GM18526 (cell line): Measurements from ENCODE around the gene MAP2K7.

Experiments
- POLR2A ChIP-seq: IDR thresholded peaks from 3 replicates; pipeline ENCODE4 v1.6.1; 2011; ENCODE audit not compliant: insufficient read length; ENCODE audit errors: extremely low read depth

MAP2K7 gene

DNA sequence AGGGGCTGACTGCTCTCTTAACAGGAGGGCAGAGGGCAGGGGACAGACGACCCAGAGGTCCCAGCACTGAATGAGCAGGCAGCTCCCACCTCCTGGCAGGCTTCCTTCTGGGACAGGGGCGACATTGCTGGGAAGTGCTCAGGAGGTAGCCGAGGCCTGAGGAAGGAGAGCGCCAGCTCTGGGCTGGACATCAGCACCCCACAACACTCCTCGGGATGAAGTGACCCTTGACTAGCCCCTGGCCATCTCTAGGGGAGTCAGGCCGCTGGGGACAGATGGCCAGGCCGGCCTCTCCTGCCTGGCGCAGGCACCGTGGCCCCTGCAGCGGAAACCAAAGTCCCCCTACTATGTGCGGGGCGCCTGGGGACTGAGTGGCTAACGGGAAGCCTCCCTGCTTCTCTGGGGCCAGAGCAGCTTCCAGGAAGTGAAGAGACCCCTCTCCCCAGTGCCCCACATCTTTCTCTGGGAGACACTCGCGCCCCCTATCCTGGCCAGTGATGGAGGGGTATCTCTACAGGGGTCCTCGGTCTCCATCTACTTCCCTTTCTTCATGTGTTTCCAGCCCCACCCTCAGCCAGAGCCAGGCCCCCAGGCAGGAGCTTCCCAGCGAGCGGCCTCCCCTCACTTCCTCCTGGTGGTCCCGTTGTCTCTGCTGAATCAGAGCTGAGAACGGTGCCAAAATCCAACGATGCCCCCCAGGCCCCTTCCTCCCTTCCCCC, 39.5 kb upstream of the MAP2K7 start:
- TF ChIP-seq POLR2A = no peak

DNA sequence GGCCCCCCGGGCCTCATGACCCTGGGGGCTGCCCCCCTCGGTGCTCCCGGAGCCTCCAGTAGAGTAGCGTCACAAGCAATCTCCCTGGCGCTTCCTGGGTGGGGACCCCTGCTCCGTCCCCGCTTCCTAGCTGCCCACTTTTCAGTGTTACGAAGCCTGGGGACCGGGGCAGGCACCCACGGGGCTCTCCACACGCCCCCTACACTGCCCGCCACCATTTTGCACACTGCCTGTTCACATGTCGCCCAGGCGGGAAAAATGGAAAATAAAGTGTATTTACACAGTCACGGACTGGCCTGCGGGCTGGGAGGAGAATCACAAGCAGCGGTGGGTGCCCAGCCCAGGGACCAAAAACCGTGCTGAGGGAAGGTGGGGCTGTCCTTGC, 39.0 kb upstream of the MAP2K7 start:
- no peak for TF ChIP-seq POLR2A

DNA sequence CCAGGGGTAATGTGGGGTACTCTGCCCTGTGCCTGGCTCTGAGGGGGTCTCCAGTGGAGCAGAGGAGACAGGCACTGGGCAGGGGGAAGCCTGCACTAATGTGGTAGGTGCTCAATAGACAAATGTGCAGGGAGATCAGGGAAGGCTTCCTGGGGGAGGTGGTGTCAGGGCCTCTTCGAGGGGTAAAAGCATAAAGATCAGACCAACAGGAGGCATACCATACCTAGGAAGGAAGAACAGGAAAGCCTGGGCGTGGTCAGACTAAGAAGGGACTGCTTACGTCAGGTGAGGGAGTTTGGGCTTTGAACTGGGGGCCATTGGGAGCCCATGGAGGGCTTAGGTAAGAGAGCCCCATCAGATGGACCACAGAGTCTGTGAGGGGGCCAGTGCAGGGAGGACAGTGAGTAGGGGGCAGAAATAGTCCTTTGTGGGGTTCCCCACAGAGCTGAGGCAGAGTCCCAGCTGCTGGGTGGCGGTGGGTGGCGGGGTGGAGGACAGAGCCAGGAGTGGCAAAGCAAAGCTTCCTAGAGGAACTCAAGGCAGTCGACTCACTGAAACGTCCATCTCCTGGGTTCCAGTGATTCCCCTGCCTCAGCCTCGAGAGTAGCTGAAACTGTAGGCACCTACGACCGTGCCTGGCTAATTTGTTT, 38.3 kb upstream of the MAP2K7 start:
- TF ChIP-seq POLR2A = no peak

DNA sequence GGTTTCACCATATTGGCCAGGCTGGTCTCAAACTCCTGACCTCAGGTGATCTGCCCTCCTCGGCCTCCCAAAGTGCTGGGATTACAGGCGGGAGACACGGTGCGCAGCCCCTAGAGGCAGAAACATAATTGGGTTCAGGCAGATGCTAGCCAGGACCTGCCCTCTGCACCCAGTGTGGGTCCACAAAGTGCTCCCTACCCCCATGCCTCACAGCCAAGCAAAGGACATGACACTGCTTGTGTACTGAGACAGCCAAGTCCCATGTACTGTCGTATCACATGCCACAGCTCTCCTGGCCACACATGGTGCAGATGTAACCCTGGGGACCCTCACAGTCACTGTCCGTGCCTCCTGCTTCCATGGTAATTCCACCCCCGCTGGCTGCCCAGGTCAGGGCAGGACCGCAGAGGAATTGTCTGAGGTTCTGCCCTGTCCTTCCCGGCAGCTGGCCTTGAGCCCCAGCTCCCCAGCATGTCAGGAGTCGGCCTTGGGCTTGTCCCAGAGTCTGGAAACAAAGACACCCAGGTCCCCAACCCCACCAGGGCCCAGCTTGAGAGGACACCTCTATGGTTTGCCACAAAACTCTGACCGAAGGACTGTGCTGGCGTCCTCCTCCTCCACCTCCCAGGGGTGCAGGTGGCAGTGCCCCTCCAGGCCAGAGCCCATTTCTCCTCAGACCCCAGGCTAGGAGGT, 37.1 kb upstream of the MAP2K7 start:
- no peak for TF ChIP-seq POLR2A

DNA sequence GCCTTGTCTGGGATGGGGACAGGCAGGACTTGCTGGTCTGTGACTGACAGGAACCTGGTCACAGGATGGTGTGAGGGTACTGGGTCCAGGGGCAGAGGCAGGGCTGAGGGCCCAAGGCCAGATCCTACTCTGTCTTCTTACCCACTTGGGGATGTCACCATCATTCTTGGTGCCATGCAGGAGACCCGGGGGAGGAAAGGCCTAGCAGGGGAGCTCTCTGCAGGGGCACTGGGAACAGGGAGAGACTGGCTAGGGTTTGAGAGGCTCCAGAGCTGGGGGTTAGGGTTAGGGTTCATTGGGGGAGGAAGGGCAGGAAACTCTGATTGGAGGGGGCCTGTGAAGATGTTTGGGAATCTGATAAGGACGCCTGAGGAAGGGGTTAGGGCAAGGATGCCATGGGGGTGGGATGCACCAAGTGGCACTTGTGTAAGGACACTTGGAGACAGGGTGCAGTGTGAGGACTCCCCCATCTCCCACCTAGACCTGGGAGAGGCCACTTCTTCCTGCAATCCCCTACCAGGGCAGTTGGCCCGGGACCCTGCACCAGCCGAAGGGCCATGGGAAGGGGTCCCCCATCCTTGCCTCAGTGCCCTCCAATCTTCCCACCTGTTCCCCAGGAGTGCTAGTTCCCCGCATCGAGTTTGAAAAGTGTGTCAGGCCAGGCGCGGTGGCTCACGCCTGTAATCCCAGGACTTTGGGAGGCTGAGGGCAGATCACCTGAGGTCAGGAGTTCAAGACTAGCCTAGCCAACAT, 36.4 kb upstream of the MAP2K7 start:
- no peak for TF ChIP-seq POLR2A

DNA sequence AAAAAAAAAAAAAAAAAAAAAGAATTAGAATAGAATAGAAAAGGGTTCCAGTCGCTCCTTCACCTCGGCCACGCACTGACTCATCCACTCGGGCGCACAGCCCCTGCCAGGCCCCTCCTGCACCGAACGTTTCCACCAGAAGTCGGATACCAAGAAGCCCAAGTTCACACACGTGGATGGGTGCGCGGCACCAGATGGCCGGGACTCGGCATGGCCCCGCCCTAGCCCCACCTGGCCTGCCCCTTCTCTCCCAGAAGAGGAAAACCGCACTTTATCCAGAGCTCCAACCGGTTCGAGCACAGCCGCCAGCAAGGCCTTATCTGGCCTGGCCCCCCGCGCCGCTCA, 35.4 kb upstream of the MAP2K7 start:
- TF ChIP-seq POLR2A = no peak

DNA sequence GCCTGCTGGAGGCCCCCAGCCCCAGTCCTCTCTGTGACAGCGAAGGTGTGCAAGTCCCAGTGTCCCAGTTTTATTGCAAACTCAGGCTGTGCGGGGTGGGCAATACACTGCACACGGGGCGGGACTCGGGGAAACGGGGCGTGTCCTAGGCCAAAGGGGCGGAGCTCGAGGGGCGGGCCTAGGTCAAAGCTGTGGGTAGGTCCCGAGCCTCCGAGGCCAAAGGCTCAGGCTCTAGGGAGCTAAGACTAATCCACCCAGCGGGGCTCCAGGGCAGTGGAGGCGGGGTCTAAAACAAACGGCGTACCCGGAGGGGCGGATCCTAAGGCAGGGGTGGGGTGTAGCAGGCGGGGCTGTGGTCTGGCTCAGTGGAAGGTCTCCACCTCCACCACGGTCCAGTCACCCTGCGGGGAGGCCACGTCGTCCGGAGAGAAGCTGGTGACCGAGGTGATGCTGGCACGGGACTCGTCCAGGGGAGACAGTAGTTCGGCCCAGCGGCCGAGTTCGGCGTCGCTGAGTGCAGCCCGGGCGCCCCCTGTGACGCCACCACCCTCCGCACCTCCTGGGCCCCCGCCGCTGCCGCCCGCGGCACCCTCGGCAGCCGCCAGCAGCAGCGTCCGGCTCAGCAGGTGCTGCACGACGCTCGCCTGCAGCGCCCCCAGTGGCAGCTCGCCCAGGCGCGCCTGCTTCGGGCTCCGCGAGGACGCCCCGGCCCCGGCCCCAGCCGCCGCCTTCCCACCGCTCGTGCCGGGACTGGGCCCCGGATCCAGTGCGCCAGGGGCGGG, 34.8 kb upstream of the MAP2K7 start:
- TF ChIP-seq POLR2A = no peak

DNA sequence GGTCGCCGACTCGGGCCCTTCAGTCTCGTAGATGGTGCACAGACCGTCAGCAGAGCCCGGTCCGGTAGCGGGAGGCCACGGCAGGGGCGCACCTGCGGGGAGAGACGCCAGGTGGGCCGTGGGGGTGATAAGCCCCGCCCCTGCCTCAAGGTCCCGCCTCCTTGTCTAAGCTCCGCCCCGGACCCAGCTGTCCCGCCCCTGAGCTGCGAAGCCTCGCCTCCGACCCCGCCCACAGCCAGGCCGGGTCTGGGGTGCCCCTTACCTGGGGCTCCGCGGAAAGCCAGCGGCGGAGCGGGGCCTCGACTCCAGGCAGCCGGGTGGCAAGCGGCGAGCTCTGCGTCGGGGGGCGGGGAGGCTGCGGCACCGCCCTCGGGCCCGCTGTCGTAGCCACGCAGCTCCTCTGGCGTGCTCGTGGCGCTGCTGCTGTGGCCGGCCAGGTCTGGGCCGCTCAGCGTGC, 34.2 kb upstream of the MAP2K7 start:
- TF ChIP-seq POLR2A = no peak

DNA sequence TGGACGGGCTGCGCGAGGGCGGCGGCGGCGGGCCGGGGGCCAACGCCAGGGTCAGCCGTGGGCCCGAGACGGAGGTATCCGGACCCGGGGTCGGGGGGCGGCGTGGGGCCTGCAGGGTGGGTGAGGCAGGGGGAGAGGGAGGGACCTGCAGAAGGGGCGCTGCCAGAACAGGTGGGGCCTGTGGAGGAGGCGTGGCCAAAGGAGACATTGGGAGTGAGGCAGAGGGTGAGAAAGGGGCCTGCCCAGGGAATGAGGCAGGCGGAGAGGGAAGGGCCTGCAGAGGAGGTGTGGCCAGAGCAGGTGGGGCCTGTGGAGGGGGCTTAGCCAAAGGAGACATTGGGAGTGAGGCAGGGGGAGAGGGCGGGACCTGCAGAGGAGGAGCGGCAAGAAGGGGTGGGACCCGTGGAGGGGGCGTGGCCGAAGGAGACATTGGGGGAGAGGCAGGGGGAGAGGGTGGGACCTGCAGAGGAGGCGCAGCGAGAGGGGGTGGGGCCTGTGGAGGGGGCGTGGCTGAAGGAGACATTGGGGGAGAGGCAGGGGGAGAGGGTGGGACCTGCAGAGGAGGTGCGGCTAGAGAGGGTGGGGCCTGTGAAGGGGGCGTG, 33.7 kb upstream of the MAP2K7 start:
- TF ChIP-seq POLR2A = no peak

DNA sequence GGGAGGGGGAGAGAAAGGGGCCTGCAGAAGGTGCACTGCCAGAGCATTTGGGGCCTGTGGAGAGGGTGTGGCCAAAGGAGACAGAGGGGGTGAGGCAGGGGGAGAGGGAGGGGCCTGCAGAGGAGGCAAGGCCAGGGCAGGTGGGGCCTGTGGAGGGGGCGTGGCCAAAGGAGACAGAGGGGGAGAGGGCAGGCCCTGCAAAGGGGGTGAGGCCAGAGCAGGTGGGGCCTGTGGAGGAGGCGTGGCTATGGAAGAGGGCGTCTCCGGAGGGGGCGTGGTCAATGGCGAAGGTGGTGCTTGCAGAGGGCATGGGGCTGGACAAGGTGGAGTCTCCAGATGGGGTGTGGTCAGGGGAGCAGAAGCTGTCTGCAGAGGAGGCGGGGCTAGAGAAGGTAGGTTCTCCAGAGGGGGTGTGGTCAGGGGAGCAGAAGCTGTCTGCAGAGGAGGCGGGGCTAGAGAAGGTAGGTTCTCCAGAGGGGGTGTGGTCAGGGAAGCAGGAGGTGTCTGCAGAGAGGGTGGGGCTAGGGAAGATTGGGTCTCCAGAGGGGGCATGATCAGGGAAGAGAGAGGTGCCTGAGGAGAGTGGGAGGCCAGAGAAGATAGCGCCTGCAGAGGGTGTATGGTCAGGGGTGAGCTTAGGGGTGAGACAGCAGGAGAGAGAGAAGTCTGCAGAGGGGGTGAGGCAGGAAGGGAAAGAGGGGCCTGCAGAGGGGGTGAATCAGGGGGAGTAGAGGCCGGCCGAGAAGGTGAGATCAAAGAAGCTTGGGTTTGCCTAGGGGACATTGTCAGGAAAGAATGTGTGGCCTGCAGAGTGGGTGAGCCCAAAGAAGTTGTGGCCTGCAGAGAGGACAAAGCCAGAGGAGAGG, 32.9 kb upstream of the MAP2K7 start:
- TF ChIP-seq POLR2A = no peak

DNA sequence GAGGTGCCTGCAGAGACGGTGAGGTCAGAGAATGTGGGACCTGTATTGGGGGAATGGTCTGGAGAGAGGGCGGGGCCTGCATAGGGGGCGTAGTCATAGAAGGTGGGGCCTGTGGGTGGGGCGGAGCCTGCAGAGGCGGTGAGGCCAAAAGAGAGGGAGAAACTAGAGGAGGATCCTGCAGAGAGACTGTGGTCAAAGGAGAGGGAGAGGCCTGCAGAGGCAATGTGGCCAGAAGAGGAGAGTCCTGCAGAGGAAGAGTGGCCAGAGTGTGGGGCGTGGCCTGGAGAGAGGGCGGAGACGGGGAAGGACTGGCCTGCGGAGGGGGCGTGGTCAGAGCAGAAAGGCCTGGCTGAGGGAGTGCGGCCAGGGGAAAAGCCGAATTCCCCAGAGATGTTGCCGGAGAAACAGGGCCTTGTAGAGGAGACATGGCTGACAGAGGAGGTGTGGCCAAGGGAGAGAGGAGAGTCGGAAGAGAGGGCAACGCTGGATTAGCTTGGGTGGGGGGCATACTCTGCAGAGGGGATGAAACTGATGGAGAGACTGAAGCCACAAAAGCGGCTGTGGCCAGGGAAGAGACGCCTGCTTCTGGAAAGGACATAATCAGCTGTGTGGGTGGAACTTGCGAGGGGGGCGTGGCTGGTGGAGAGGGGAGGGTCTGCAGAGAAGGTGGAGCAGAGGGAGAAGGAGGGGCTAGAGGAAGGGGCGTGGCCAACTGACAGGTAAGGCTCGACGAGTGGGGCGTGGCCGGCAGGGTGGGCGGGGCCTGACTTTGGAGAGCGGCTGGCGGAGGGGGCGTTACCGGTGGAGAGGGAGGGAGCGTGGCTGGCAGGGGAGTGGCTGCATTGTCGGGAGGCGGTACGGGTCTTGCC, 32.0 kb upstream of the MAP2K7 start:
- no peak for TF ChIP-seq POLR2A

DNA sequence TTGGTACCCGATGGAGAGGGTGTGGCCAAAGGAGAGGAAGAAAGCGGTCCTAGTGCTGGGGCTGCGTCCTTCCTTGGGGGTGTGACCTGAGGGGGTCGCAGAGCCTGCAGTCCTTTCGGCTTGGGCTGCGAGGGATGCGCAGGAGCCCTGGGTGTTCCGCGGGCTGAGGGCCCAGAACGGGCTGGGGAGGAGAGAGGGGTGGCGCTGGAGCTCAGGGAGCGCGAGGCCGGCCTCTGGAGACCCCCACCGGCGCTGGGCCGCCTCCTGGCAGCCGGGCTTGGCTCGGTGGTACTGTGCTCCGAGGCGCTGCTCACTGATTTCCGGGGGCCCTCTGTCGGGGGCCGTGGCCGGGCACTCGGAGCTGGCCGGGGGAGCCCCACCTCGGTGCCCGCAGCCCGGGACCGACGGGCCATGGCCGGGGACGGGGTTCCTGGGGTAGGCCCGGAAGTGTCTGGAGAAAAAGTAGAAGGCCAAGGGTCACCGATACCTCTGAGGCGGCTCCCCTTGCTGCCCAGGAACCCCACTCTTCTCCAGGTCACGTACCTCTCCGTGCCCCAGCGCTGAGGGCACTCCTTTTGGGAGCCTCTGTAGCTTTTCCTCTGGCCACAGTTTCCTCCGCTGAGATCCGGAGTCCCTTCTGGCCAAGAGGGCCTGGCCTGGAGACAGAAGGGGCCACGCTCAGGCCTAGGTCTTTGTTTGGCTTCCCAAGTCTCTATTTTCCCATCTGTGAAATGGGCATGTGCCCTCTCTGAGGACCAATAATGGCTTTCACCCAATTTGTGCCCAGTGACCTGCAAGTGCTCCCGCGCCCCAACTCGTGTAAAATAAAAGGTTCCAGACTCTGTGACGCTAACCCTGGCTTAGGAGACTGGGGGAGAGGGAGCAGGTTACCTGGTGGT, 31.1 kb upstream of the MAP2K7 start:
- TF ChIP-seq POLR2A = no peak
